Limb (tissue), 2 donors: ENCODE measurements around the gene NUDT16L1.

ENCODE experiments used
- DNase-seq, 2 donors: peaks; one replicate each; pipeline ENCODE4 v3.0.0-alpha.2; 2016; ENCODE audit errors: extremely low spot score in 2 of 2

NUDT16L1 gene

DNA sequence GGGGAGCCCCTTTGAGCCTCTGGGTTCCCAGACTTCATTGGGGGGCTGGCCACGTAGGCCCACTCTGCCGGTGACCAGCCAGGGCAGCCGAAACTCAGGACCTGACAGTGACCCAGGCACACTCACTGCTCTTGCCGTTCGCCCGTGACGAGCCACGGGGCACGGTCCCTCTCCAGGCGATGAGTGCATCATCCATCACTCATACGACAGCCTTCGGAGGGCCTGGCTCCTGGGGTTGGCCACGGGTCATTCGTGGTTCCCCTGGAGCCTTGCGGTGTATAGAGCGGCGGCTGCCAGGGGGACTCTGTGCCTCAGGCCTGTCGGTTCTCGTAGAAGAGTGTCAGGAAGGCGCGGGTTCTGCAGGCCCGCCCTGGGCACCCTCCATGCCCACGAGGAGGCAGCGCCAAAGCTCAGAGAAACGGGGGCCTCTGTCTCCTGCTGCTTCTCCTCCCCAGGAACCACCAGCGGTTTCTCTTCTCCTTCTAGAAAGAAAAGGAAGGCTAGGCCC lies 11.2 kb upstream of the NUDT16L1 start:
- no peak for DNase-seq

DNA sequence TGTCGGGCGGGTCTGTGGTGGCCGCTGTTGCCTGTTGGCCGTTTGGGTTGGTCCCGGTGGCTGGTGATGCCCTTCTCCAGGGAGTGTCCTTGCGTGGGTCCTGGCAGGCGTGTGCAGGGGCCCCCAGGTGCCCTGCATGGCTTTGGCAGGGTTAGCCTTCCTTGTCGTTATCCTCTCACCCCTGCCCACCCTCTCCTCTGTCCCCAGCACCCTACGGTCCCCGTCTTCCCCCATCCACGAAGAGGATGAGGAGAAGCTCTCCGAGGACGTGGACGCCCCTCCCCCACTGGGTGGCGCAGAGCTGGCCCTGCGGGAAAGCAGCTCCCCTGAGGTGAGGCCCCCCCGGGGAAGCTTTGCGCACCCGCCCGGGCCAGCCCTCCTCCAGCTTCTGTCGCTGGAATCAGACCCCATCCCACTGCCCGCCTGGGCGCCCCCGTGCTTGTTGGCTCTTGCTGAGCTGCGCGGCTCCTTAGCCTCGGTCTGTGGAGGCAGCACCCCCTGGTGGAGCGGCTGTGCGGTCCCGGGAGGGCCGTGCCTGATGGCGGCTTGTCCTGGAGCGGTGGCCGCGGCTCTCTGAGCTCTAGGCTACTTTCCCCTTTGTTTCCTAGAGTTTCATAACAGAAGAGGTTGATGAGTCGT lies 10.6 kb upstream of the NUDT16L1 start:
- no peak for DNase-seq

DNA sequence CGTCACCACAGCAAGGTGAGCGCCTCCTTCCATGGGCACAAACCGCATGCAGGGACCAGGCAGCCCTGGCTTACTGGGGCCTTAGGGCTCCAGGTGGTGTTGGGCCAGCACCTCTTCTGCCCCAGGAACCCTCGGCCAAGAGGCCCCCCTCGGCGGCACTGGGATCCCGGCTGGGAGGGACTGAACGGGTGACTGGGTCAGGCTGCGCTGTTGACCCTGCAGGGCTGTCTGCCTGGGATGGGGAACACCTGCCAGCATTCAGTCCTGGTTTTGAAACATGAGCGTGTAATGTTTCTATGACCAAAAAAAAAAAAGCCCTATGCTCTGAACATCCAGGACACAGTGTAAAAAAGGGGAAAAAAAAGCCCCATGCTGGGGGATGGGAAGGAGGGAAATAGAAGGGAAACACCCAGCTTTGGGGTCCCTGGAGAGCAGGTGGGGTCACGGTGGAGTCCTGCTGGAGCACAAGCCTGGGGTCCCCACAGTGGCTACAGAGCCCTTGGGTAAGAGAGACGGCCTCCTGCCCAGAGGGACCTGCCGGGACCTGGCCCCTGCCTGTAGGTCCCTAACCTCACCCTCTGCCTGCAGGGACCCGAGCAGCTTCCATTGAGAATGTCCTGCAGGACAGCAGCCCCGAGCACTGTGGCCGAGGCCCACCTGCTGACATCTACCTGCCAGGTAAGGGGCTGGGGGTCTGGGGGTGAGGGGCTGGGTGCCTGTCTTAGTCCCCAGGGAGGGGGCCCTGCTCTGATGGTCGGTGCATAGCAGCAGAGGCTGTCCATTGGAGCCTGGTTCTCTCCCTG lies 9.9 kb upstream of the NUDT16L1 start:
- no peak for DNase-seq

DNA sequence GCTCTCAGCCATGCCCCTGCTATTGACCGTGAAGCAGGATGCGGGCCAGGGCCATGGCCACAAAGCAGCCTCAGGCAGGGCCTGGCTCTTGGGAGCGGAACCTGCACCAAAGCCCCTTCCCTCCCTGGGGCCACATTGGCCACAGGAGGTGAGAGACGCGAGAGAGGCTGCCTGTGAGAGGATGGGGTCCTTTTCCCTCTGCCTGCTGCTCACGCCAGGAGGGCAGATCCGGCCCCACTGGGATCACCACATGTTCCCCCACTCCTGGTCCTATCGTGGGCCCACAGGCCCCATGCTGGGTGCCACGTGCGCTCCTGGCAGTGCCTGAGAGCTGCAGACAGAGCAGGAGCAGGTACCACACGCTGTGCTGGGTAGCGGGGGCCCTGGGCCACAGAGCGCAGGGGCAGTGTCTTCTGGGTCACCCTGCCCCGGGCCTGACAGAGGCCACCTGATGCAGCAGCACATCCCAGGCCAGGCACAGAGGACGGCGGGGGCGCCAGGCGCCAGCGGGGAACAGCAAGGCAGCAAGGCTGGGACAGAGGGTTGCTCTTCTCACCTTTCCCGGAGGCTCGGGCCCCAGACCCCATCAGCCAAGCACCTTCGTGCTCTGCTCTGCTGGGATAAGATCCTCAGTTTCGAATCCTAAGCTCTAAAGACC lies 9.2 kb upstream of the NUDT16L1 start:
- DNase-seq, result no peak

DNA sequence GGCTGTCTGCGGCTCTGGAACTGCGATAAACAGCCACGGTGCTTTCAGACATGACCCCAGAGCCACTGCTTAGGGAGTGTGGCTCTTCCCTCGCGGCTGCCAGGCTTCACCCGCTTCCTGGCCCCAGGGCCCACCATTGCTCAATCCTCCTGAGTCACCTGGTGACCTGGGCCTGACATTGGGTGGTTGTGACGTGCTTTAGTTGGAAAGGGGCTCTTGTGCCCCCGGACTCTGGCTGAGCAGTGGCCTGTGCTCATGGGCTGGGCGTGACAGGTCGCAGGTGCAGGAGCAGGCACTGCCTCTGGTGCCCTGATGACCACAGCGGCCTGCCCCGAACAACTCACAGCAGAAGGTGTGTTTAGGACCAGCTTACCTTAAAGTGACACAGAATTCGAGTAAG lies 8.6 kb upstream of the NUDT16L1 start:
- DNase-seq, result no peak

DNA sequence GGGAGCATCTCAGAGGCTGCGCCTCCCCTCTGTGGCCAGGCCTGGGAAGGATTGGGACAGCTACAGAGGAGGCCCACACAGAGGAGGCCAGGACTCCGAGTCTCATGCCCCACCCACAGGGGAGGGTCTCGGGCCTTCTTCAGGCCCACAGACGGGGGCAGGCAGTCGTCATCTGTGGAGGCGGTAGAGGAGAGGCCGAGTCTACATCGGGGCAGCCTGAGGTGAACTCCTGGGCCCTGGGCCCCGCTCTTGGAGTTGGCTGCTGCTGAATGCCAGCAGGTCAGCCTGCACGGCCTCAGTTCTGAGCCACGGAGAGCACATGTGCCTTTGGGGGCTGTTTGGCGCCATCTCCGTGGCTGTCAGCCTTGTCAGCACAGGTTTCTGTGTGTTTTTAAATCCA lies 8.1 kb upstream of the NUDT16L1 start:
- DNase-seq, result peak in 1 of 2 donors; percentile 24

DNA sequence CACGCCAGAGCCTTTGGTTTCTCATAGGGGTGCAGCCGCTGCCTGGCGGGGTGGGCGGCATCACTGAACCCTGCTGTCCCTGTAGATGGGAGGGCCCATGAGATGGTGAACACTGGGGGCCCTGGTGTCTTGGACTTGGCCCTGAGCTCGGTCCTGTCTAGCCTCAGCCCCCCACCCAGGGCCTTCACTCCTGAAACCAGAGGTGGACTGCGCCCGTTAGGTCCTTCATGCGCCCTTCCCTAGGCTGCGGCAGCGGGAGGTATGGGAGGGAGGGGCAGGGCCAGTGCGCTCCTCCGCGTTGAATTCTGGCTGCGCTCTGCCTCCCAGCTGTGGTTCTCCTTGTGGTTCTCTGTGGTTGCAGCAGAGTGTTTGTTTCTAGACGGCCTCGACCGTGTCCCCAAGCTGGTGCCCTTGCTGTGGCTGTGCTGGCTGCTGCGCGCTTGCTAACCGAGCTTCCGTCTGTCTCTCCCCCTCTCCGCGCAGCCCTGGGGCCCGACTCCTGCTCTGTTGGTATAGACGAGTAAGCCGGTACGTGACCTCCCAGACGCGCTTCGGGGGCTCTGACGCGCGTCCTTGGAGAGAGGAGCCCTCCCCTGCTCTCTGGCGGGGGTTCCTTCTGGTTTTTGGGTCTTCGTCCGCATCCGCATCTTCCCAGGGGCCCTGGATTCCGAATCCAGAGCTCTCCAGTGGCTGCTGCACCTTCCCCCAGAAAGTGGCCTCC lies 7.4 kb upstream of the NUDT16L1 start:
- DNase-seq, result no peak

DNA sequence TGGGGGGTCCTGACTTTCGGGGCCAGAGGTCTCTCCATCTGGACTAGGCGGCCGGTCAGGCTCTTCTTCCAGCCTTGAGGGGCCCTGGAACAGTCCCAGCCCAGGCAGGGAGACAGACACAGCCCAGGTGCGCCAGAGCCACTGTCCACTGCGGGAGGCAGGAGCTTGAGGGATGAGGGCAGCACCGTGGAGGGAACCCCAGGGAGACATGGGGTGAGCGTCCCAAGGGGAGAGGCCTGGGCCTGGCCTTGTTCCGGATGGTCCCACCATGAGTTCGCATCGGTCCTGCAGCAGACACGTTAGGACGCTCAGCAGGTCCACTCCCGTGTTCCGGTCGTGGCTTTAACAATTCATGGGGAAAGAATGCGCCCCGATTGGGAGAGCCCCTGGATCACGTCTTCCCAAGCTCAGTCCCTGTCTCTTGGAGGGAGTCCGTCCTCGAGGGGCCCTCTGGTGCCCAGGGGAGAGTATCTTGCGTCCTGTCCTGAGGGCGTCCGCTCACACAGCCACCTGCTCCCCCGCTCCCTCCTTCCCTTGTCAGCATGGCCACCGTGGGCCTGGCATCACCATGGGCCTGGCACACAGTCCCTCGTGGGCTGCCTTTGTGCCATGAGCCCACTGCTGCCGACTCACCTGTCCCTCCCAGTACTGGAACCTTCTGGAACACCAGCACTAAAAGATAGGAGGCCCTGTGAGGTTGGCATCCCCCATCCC lies 6.7 kb upstream of the NUDT16L1 start:
- DNase-seq, result peak in 1 of 2 donors; percentile 27

DNA sequence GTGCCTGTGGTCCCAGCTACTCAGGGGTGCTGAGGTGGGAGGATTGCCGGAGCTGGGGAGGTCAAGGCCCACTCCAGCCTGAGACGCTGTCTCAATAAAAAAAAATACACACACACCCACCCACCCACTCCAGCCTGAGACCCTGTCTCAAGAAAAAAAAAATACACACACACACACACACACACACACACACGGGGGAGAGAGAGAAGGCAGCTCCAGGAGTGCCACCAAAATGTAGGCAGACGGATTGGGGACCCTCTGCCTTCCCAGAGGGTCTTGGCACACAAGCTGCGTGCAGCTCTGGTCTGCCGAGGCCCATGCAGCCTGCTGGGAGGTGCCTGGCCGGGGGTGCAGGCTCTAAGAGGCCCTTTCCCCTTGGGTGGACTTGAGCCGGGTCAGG lies 5.9 kb upstream of the NUDT16L1 start:
- peak in 1 of 2 donors; percentile 20 for DNase-seq

DNA sequence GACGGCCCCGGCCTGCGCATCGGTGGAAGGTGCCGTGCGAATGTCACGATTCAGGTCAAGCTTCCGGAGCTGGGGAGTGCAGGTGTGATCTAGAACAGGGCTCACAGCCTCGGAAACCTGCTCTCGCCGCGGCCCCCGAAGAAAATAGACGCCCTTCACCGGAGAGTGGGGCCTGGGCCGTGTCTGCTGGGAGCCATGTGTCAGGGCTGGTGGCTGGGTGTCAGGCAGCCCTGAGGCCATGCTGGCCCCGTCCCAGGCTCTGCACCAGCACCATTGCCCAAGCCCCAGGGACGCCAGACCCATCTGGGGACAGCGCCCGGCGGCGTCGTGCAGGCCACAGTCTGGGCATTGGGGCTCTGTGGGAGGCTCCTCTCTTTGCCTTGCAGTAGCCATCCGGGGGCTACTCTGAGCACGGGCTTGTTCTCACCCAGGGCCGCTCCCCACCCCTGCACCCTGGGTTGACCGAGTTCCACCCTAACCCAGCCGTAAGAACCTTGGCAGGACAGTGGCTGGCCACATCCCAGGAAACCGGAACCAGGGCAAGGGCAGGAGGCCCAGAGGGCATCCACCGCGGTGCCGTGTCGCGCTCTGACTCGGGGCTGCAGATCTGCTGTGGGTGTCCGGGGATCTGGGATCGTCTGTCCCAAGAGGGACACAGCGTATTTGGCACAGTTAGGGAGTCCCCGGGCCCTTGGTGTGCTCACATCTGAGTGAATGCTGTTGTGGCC lies 5.3 kb upstream of the NUDT16L1 start:
- DNase-seq, result peak in 1 of 2 donors; percentile 30

DNA sequence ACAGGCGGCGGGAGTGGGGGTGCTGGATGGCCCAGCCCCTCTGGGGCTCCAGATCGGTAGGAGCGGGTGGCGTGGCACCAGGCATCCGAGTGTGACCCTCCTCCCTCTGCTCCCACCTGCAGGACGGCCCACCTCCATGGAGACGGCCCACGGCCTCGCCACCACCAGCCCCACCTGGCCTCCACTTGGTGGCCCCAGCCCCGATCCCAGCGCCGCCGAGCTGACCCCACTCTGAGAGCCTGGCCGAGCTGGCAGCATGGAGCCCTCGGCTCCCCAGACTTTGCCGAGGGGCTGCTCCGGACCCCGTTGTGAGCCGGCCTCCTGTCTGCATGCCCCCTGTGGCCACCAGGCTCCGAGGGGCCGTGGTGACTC lies 4.7 kb upstream of the NUDT16L1 start:
- no peak for DNase-seq

DNA sequence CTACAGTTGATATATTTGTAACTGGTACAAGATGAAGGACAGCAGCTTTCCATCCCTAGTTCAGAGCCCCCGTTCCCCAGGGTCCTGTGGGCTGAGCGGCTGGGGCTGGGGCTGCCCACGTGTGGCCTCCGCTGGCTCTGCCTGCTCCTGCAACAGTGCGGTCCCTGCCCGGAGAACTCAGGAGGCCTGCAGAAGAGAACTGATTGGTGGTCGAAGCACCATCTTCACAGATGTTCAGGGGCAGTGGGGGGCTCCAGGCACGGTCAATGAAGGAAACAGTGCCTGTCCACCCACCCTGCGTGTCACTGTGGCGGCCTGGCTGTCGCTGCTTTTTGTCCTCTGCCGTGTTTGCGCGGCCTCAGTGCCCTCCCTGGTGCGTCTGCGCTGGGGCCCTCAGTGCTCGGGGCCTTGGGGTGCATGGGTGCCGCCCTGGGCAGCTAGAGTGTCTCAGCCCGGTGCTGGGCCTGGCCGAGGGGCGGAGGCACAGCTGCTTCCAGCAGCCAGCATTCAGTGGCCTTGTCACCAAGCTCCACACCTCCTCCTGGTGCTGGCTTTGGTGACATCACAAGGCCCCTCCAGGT lies 4.2 kb upstream of the NUDT16L1 start:
- DNase-seq, result peak in 1 of 2 donors; percentile 22

DNA sequence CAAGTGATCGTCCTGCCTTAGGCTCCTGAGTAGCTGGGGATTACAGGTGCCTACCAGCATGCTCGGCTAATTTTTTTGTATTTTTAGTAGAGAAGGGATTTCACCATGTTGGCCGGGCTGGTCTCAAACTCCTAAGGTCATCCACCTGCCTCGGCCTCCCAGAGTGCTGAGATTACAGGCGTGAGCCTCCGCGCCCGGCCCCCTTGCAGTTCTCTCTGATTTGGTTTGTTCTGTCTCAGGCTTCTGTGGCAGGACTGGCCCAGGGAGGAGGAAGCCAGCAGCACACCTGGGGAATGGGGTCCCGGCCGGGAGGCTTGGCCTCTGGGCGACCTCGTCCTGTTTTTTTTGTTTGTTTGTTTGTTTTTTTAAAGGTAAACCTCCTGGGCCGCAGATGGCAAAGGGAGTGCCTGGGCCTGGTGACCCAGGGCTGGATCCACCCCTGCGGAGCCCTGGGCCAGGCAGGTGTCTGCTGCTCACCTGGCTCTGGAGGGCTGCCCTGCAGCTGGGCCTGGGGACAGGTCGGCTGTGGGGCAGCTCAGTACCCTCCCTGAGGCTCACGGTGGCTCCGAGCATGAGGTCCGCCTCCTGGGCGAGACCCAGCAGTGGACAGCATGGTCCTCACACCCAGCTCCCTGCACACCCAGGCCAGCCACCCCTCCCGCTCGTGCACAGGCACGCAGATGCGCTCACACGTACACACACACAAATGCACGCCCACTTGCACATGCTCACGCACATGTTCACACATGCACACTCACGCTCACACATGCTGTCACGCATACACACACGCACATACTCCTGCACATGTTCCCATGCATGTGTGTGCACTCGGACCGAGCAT lies 3.3 kb upstream of the NUDT16L1 start:
- DNase-seq, result peak in 1 of 2 donors; percentile 19

DNA sequence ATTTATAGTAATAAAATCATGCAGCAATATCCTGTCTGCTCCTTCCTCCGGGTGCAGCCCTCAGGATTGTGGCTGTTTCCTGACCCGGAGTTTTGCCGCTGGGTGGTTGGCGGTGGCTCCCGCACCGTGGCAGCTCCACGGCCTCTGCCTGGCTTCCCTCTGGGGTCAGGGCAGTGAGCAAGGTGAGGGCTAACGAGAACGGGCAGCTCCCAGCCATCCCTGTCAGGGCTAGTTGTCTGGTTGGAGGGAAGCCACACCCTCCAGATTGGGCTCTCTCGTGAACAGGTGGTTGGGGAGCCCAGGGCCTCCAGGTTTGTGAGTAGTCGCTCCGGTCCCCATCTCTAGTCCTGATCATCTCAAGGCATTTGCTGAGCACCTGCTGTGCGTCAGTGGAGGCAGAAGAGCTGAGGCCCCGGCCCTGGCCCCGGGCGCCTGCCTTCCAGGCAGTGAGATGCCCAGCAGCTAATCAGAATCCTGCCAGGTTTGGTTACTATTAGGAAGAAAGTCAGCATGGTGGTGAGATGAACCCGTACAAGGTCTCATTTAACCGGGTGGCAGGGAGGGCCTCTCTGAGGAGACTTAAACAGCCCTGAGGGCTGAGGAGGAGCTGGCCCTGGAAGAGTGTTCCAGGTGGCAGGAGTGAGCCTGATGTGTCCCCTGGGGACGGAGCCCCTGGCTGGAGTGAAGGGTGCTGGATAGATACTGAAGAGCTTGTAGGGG lies 2.3 kb upstream of the NUDT16L1 start:
- peak in 1 of 2 donors; percentile 27 for DNase-seq

DNA sequence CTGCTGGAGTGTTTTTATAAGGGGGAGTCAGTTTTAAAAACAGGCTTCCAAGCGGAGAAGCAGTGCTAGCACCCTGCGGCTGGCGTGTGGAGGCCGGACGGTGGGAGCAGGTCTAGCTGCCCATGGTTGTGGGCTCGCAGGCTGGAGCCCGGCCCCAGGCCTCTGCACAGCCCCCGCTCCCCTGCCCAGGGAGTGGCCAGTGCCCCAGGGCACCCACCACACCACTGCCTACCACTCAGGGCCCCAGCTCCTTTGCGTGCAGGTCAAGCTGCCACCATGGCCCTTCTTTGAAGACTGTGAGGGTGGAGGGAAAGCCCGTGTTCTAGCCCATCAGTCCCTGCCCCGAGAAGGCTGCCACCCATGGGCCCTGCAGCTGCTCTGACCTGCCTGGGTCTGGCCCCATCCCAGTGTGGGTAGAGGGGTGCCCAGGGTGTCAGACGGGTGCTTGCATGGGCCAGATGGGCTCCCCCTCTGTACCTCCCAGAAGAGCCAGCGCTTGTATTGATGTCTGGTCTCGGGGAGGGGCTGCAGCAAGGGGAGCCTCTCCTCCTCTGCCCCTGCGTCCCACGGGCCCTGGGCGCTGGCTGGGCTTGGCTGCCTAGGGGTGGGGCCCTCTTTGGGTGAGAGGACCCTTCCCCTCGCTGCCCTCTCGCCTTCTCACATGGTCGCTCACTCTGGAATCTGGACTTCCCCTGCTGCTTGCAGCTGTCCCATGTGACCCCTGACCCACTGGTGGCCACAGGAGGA lies 1.5 kb upstream of the NUDT16L1 start:
- peak in 1 of 2 donors; percentile 35 for DNase-seq

DNA sequence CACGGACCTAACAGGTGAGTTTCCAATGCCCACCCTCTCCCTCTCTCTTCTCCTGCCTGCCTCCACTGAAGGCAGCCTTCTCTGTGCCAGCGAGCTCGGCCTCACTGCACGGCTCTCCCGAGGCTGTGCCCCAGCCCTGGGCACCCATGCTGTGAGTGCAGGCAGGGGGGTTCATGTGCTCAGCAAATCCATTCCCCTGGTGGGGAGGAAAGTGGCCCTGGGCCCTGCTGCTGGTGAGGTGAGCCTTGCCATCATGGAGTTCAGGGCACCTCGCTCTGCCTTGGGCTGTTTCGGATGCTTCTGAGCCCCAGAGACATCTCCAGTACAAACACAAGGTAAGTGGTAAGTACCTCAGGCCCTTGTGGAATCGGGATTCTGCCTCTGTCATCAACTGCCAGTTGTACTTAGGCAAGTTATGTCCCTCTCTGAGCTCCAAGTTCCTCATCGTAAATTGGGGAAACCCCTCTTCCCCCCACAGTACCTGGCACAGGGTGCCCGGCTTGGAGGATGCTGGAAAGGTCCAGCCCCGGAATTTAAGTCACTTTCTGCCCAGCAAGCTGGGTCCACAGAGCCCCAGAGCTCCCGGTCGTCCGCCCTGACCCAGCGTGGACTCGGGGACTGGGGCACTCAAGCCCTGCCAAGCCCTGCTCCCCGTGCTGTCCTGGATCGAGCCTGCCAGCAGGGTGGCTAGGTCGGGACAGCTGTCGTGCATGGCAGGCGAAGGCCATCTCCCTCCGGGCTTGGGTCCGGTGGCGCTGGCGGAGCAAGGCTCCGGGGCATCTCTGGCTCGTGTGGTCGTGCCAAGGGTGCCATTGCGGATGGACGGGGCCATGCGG lies 684 bp upstream of the NUDT16L1 start:
- DNase-seq, result no peak
